ENCODE data around the gene CAPZA2.

The CAPZA2 gene

DNA sequence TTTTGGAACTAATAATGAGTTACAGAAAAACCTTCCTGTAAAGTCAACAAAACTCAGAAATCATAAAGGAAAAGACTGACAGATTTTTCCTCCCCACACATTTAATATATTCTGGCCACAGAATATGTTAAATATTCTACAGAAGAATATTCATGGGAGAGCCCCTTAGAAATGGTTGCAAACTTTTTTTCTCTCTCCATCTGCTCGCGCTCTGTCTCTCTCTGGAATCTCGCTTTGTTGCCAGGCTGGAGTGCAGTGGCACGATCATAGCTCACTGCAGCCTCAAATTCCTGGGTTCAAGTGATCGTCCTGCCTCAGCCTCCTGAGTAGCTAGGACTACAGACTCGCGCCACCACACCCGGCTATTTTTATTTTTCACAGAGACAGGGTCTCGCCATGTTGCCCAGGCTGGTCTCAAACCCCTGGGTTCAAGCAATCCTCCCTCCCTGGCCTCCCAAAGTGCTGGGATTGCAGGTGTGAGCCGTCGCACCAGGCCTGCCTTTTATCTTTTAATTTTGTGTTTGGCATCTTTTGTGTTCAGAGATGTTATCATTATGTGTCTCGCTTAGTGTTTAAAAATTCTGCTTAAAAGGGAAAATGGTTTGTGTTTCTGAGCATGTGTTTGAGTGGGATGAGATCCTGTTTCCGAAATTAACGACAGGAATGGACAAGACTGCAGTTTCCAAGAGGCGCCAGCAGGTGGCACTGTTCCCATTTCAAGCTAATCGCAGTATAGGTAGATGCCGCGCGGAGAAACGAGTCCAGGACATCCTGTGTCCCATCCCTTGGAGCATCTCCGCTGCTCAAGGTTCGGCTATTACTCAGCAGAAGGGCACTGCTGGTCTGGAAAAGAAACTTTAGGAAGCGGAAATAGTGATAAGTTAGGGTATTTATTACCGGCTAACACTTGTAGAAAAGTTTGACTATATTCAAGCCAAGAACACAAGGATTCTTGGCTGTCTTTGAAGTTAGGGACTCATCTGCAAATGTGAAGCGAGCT is 67.8 kb downstream of the CAPZA2 start (continued):
- TF ChIP-seq BACH2 (CRISPR knock-in tag; IDR thresholded peaks at IDR 0.05; ENCODE audit: borderline replicate concordance): no peak
- no peak for TF ChIP-seq RARB (CRISPR knock-in tag; IDR thresholded peaks at IDR 0.05)
- no peak for TF ChIP-seq ZFP3 (CRISPR knock-in tag; IDR thresholded peaks at IDR 0.05)
- TF ChIP-seq TOX (CRISPR knock-in tag; IDR thresholded peaks at IDR 0.05; ENCODE audit: borderline replicate concordance): no peak
- TF ChIP-seq SNAI2 (CRISPR knock-in tag; IDR thresholded peaks at IDR 0.05): no peak
- TF ChIP-seq POU6F1 (CRISPR knock-in tag; IDR thresholded peaks at IDR 0.05; ENCODE audit: borderline replicate concordance, low read depth): no peak
- no peak for TF ChIP-seq ESRRG (CRISPR knock-in tag; IDR thresholded peaks at IDR 0.05)
- no peak for TF ChIP-seq ZC3H10 (CRISPR knock-in tag; IDR thresholded peaks at IDR 0.05)
- TF ChIP-seq OSR1 (CRISPR knock-in tag; IDR thresholded peaks at IDR 0.05): no peak
- no peak for TF ChIP-seq ZNF565 (CRISPR knock-in tag; conservative IDR thresholded peaks at IDR 0.05; ENCODE audit: low read depth)
- TF ChIP-seq, protein P1, sequence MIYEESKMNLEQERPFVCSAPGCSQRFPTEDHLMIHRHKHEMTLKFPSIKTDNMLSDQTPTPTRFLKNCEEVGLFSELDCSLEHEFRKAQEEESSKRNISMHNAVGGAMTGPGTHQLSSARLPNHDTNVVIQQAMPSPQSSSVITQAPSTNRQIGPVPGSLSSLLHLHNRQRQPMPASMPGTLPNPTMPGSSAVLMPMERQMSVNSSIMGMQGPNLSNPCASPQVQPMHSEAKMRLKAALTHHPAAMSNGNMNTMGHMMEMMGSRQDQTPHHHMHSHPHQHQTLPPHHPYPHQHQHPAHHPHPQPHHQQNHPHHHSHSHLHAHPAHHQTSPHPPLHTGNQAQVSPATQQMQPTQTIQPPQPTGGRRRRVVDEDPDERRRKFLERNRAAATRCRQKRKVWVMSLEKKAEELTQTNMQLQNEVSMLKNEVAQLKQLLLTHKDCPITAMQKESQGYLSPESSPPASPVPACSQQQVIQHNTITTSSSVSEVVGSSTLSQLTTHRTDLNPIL (CRISPR knock-in tag; IDR thresholded peaks at IDR 0.05; ENCODE audit: low read depth): no peak
- TF ChIP-seq CSDC2 (CRISPR knock-in tag; IDR thresholded peaks at IDR 0.05): no peak
- TF ChIP-seq ARNTL (CRISPR knock-in tag; IDR thresholded peaks at IDR 0.05; ENCODE audit: borderline replicate concordance, low read depth): no peak

DNA sequence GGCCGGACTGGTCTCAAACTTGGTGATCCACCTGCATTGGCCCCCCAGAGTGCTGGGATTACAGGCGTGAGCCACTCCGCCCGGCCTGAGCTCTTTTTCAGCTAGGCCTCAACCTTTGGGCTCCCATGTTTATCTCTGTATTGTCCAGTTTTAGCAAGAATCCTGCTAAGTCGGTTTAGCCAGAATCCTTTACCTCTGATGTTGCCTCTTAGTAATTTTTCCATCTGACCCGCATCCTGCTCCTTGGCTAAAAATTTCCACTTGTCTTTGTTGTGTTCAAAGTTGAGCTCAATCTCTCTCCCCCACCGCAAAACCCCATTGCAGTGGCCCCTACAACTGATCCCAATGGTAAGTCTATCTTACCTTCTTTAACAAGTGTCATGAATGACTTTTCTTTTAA is 70.2 kb downstream of the CAPZA2 start:
- TF ChIP-seq, protein P1 (CRISPR knock-in tag; IDR thresholded peaks at IDR 0.05; ENCODE audit: low read depth): no peak
- no peak for TF ChIP-seq ZNF70 (CRISPR knock-in tag; IDR thresholded peaks at IDR 0.05)
- ATAC-seq: no peak

GRCh38 chr7:116933465-116933864 is 71.1 kb downstream of the CAPZA2 start:
- TF ChIP-seq ISL1 (CRISPR knock-in tag; IDR thresholded peaks at IDR 0.05): no peak
- TF ChIP-seq ARNTL (CRISPR knock-in tag; IDR thresholded peaks at IDR 0.05; ENCODE audit: borderline replicate concordance, low read depth): no peak
- no peak for TF ChIP-seq CSDC2 (CRISPR knock-in tag; IDR thresholded peaks at IDR 0.05)
- TF ChIP-seq ZFP3 (CRISPR knock-in tag; IDR thresholded peaks at IDR 0.05): no peak
- TF ChIP-seq ZFP30 (CRISPR knock-in tag; IDR thresholded peaks at IDR 0.05): no peak
- TF ChIP-seq CSRNP3 (CRISPR knock-in tag; IDR thresholded peaks at IDR 0.05): no peak
- TF ChIP-seq ZNF565 (CRISPR knock-in tag; conservative IDR thresholded peaks at IDR 0.05; ENCODE audit: low read depth): no peak
- TF ChIP-seq TOX (CRISPR knock-in tag; IDR thresholded peaks at IDR 0.05; ENCODE audit: borderline replicate concordance): no peak
- no peak for TF ChIP-seq RARB (CRISPR knock-in tag; IDR thresholded peaks at IDR 0.05)
- no peak for TF ChIP-seq ZNF8 (CRISPR knock-in tag; IDR thresholded peaks at IDR 0.05)
- TF ChIP-seq ZC3H10 (CRISPR knock-in tag; IDR thresholded peaks at IDR 0.05): no peak
- TF ChIP-seq TSHZ2 (CRISPR knock-in tag; IDR thresholded peaks at IDR 0.05): no peak
- no peak for TF ChIP-seq POU6F1 (CRISPR knock-in tag; IDR thresholded peaks at IDR 0.05; ENCODE audit: borderline replicate concordance, low read depth)
- no peak for TF ChIP-seq ESRRG (CRISPR knock-in tag; IDR thresholded peaks at IDR 0.05)
- ATAC-seq: no peak

All from SK-N-SH treated with all-trans-retinoic acid at 6 μM for 48 hours (cell line).